GM12872 (cell line): ENCODE data around the gene NEURL1B.

Source experiments
- TF ChIP-seq, protein P1 (sequence below): IDR thresholded peaks from 3 replicates; pipeline ENCODE4 v1.5.1; 2011; ENCODE audit warnings: low read depth, mild to moderate bottlenecking, low read length, moderate library complexity; ENCODE audit not compliant: insufficient read depth

Gene NEURL1B

GRCh38 chr5:172729588-172729987 lies 88.5 kb downstream of the NEURL1B start:
- TF ChIP-seq, protein P1, sequence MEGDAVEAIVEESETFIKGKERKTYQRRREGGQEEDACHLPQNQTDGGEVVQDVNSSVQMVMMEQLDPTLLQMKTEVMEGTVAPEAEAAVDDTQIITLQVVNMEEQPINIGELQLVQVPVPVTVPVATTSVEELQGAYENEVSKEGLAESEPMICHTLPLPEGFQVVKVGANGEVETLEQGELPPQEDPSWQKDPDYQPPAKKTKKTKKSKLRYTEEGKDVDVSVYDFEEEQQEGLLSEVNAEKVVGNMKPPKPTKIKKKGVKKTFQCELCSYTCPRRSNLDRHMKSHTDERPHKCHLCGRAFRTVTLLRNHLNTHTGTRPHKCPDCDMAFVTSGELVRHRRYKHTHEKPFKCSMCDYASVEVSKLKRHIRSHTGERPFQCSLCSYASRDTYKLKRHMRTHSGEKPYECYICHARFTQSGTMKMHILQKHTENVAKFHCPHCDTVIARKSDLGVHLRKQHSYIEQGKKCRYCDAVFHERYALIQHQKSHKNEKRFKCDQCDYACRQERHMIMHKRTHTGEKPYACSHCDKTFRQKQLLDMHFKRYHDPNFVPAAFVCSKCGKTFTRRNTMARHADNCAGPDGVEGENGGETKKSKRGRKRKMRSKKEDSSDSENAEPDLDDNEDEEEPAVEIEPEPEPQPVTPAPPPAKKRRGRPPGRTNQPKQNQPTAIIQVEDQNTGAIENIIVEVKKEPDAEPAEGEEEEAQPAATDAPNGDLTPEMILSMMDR = no peak

GRCh38 chr5:172730222-172730621 lies 89.2 kb downstream of the NEURL1B start:
- TF ChIP-seq, protein P1 = no peak

- TF ChIP-seq, protein P1 = no peak
Measured at GRCh38 chr5:172730981-172731679, 90.1 kb downstream of the NEURL1B start.

DNA sequence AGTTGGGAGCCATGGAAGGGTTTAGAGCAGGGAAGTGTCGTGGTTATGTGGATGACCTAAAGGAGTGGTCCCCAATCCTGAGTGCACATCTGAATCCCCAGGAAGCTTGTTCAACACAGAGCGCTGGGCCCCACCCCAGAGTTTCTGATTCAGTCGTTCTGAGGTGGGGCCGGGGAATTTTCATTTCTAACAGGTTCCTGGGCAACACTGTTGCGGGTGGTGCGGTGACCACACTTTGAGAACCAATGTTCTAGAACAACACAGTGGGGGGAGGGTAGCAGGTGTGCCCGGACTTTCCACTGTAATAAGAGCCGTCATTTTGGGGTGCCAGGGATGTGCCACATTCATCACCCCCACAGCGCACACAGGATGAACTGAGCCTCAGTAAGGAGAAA lies 90.6 kb downstream of the NEURL1B start:
- TF ChIP-seq, protein P1 = no peak

DNA sequence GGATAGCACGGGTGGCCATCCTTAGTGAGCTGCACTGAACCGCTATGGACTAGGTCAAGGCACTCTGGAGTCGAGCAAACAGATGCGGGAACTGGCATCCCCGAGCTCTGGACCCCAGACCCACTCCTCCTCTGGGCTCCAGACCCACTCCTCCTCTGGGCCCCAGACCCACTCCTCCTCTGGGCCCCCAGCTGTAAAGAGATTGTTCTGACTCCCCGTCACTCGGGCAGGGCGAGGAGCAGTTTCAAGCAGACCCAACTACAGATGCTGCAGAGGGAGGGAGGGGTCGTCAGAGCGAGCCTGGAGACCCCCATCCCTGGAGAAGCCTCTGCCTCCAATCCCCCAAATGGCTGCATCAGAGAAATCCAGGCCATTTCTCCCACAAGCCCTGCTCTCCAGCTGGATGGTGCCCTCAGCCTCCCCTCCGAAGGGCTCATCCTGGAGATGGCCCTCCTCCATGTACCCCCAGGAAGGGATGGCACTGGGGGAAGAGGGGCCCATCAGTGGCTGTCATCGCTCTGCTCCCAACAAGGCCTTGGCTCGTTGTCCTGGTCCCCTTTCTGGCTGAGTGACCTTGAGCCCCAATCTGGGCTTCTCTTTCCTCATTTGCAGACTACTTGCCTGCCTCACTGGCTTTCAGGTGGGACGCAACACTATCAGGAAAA lies 91.3 kb downstream of the NEURL1B start:
- TF ChIP-seq, protein P1 = no peak

DNA sequence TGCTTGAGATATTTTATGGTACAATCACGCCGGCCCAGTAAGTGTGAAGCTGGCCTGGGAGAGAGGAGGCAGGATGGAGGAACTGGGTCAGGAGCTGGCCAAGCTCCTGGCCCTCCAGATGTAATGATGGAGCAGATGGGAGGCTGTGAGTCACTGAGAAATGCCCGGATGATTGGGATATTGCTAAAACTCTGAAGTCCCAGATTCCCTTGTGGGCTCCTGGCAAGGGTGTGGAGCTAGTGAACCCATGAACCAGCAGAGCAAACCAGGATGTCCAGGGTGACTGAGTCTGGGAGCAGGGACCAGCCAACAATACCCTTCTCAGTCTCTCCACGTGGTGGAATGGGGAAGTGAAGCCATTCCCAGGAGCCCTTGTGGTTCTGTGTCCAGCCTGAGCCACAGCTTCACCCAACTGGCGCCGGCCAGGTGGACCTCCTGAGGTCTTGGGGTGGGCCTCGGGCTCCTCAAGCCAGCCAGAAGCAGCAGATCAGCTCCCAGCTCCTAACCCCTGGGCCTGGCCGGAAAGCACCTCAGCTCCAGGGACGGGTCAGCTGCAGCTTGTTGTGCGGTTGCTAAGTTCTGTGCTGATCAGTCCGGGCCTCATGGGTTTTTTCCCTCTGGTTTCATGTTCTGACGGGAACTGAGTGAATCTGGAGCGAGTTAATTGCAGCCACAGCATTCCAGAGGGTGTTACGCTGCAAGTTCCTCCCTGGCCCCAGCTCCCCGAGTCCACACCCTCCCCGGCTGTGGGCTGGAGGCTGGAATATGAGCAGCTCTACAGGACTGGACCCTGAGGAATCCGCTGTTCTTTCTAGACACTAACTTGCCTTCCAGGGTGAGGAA lies 92.3 kb downstream of the NEURL1B start:
- TF ChIP-seq, protein P1 = no peak

DNA sequence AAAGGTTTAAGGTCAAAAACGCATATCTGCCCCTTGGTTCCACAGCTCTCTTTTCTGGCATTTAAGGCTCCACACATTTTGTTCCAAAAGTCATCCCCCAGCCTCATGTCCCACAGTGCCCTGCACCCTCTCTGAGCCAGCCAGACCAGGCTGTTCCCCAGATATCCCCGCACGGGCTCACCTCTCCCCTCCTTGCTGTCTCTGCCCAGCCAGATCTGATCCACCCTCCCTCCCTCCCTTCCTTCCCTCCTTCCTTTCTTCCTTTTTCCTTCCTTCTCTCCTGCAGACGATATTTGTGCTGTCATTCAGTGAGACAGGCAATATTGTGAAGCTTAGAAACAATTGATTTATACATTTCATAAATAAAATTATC lies 92.9 kb downstream of the NEURL1B start:
- TF ChIP-seq, protein P1 = no peak
